Bronchial epithelial cell (primary cell): ENCODE measurements around the gene SDE2. TPM values are rescaled to one million over a fixed set of nuclear protein-coding genes. Genes with fewer than 3 reads are reported as not detected.

Source experiments
- DNase-seq: peaks from one replicate; pipeline ENCODE4 v3.0.0-alpha.2; 2010; ENCODE audit warnings: low read depth
- FAIRE-seq: peaks from 2 replicates; lab custom pipeline; 2011; peaks lifted over from hg19 to GRCh38; lab: Jason Lieb, UNC
- H3K27me3 ChIP-seq: 2 replicates; pipeline ENCODE4 v1.5.1; 2011; ENCODE audit warnings: low read length; ENCODE audit not compliant: control insufficient read depth, insufficient read depth
- H3K36me3 ChIP-seq: 2 replicates; pipeline ENCODE4 v1.5.1; 2011; ENCODE audit warnings: low read length; ENCODE audit not compliant: control insufficient read depth, insufficient read depth
- H3K4me3 ChIP-seq: 2 replicates; pipeline ENCODE4 v1.5.1; 2011; ENCODE audit warnings: mild to moderate bottlenecking, low read depth, low read length, control low read depth
- CTCF ChIP-seq: IDR thresholded peaks from 2 replicates; pipeline ENCODE4 v1.5.1; 2011; ENCODE audit warnings: mild to moderate bottlenecking, moderate library complexity, low read length, control low read depth, inconsistent platforms; ENCODE audit not compliant: insufficient read depth, severe bottlenecking
- total RNA-seq: library from RNA; depleted of rRNA; stranded (reverse); fragments of >200 nt; gene quantifications from 2 replicates; pipeline ENCODE4 v1.2.1, GENCODE V29; 2014

The SDE2 gene
- total RNA-seq, 1 donor from 2014 or later: 41.1 TPM

DNA sequence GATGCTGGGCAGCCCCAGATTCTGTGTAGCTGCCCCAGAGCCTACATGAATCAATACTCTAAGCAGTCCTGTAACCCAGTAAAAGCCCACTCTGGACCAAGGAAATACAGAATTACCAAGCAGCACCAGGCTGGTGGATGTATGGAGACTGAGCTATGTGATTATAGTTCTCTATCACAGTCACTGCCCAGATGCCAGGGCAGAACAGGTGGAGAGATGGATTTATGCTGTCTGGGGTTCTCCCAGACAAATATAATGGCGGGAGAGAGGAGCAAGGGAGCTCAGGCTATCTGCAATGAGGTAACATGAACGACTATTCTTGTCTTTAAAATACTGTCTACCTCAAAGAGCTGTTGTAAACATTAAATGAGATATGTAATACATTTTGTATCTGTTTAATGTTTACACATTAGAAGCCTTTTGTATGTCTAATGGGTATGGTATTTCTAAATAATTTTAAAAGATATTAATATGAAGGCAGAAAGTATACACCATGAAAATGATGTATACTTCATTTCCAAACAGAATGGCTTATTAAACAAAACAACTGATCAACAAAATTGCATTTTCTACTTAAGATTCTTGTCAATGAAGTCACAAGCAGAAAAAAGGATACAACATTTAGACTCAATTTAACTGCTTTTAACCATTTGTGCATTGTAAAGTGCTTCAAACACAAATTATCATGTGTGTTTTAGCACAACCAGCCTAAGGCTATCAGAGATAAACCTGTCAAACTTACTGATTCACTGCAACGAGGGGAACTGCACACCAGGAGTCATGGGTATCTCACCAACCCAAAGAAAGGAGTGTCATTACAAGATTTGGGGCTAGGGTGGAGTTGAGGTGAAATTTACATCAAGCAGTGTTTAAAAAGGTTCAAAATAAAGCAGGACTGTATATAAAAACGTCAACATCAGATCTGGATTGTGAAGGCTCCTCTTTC lies 3.0 kb downstream of the SDE2 start:
- H3K27me3 ChIP-seq: no peaks in the 10 kb centered on the region
- no peak for TF ChIP-seq CTCF
- H3K4me3 ChIP-seq: no peak overlapping the region
- H3K36me3 ChIP-seq: peaks cover 12% of the 10 kb centered on the region
- DNase-seq: no peak
- no peak for FAIRE-seq

DNA sequence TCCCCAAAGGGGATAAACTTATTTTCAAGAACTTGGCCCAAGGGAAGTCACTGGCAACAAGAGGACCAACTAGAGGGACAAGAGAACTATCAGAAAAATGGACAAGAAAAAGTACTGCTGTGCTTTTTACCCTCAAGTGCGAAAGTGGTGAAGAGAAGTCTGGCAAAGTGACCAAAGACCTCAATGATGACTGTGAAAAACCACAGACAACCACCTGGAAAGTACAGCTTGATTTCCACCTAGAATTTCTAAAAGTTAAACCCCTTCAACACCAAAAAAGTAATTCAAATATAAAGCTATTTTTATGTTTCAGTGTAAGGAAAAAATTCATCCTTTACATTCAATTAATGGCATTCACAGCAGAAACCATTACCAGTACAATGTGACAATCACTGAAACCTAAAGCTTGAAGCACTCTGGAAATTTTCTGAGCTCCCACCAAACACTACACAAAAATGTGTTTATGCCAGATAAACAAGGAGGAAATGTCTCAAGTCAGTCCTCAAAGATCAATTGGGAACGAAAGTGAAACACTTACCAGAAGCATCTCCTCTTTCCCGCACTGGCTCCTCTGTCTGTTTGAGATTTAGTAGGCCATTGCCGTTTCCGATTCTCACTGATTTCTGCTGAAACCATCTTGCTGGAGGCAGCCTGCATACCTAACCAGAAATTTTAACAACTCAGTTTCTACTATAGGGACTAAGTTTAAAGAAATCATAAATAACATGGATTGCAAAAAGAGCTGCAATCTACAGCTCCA lies 8.3 kb downstream of the SDE2 start:
- no peak overlapping the region for H3K4me3 ChIP-seq
- H3K27me3 ChIP-seq: no peaks in the 10 kb centered on the region
- FAIRE-seq (no peak), DNase-seq (no peak)
- TF ChIP-seq CTCF: no peak
- H3K36me3 ChIP-seq: peaks cover 18% of the 10 kb centered on the region

DNA sequence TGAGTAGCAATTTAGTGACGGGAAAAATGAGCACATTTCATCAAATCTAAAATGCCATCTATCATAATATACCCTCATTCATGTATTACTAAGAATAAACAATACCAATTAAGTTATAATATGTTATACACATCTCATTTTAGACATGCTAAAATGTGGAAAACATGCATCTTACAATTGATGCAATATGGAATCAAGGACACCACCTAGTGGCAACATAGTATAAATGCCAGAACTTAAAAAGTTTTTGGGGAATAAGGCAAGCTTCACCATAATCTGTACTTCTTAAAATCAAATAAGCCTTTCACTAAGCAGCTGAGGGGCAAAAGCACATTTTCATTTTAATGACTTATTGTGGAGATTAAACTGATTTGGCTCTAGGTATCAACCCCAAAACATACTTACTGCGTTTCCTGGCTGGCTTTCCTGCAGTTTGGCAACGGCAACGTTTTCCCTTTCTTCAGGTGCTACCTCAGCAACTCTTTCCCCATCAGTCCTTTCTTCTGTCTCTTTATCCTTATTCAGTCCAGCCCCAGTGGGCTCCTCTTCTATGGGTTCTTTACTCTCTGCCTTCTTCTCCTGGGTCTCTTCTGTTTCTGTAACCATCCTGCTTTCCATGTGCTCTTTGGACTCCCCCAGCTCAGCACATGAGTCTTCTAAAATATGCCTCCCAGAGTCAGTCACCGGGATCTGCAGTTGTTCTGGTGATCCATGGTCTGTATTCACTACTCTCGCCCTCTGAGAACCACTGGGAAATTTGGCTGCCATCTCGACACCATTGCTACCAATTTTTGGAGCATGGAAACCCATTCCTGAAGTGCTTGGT lies 11.4 kb downstream of the SDE2 start:
- Histone ChIP-seq H3K27me3 (no peaks in the 10 kb centered on the region), H3K4me3 (no peak overlapping the region), H3K36me3 (peaks cover 17% of the 10 kb centered on the region)
- peak; percentile 59 for DNase-seq
- peak; percentile 38 for TF ChIP-seq CTCF
- no peak for FAIRE-seq

DNA sequence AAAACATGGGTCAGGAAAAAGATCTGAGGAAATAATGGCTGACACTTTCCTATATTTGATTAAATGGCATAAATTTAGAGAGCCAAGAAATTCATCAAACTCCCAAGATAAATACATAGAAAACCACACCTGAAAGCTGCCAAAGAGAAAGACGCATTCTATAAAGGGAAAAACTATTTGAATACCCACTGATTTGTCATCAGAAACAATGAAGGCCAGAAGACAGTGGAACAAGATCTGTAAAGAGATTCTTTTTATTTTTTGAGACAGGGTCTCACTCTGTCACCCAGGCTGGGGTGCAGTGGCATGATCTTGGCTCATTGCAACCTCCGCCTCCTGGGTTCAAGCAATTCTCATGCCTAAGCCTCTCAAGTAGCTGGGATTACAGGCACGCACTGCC lies 17.4 kb downstream of the SDE2 start:
- no peak for FAIRE-seq
- no peaks in the 10 kb centered on the region for H3K27me3 ChIP-seq
- no peak overlapping the region for H3K4me3 ChIP-seq
- TF ChIP-seq CTCF: no peak
- no peak for DNase-seq
- H3K36me3 ChIP-seq: peaks cover 4% of the 10 kb centered on the region

- TF ChIP-seq CTCF: no peak
- no peaks in the 10 kb centered on the region for H3K27me3 ChIP-seq
- FAIRE-seq (no peak), DNase-seq (no peak)
- no peak overlapping the region for H3K4me3 ChIP-seq
- peaks cover 3% of the 10 kb centered on the region for H3K36me3 ChIP-seq
These were observed 18.9 kb downstream of the SDE2 start for GRCh38 chr1:225980005-225980836.
